RWPE1 (cell line): ENCODE measurements around the gene HLA-F.

Experiments used
- CTCF ChIA-PET: fragments of 350-600 bp; sonication (Branson Sonifier 250); formaldehyde crosslinking; extraction: SDS; loops from one replicate; lab custom pipeline; 2021; lab: Yijun Ruan, JAX
- POLR2A ChIA-PET: fragments of 400-600 bp; formaldehyde crosslinking; extraction: SDS; loops from one replicate; lab custom pipeline; 2020; ENCODE audit warnings: antibody characterized with exemption; ENCODE audit not compliant: low non-redundant PET; lab: Yijun Ruan, JAX
- DNase-seq: peaks from one replicate; pipeline ENCODE4 v3.0.0; 2012; ENCODE audit warnings: low spot score
- H3K27ac ChIP-seq: fragments of 450-650 bp; 2 replicates; pipeline ENCODE4 v1.5.1; 2017
- CTCF ChIP-seq: fragments of 450-650 bp; conservative IDR thresholded peaks from 2 replicates; pipeline ENCODE4 v1.5.1; 2017; ENCODE audit warnings: low read depth, mild to moderate bottlenecking

The HLA-F gene

GRCh38 chr6:29769336-29769735 lies 46.1 kb downstream of the HLA-F start:
- CTCF ChIA-PET = interaction anchor here (0.7 kb wide), 1 partner anchor 11 kb away, joined by 3 read pairs; no protein-coding TSS in a partner anchor
- POLR2A ChIA-PET = no interaction called here

GRCh38 chr6:29770306-29770705 lies 47.1 kb downstream of the HLA-F start:
- CTCF ChIA-PET = no interaction called here

More at GRCh38 chr6:29769336-29769735, 46.1 kb downstream of the HLA-F start:
- TF ChIP-seq CTCF = no peak
- H3K27ac ChIP-seq = no peak overlapping the region
- no peak for DNase-seq

GRCh38 chr6:29776684-29777083 lies 53.5 kb downstream of the HLA-F start:
- TF ChIP-seq CTCF = no peak
- ChIA-PET CTCF (interaction anchor here (0.6 kb wide), 1 partner anchor 7 kb away, joined by 3 read pairs; no protein-coding TSS in a partner anchor), POLR2A (no interaction called here)
- H3K27ac ChIP-seq = no peak overlapping the region
- no peak for DNase-seq

More at GRCh38 chr6:29770306-29770705, 47.1 kb downstream of the HLA-F start:
- no peak for TF ChIP-seq CTCF
- POLR2A ChIA-PET = no interaction called here
- no peak for DNase-seq
- H3K27ac ChIP-seq = no peak overlapping the region
